H1 (cell line): ENCODE data around the gene SLN. TPM values are rescaled to one million over a fixed set of nuclear protein-coding genes. Genes with fewer than 3 reads are reported as not detected.

Source experiments
- CTCF ChIA-PET: fragments of 300-600 bp; sonication (Branson Sonifier 250); formaldehyde crosslinking; loops from one replicate; lab custom pipeline; 2021; ENCODE audit not compliant: partially characterized antibody; lab: Charles Lee
- POLR2A ChIA-PET: fragments of 300-600 bp; sonication (Branson Sonifier 250); formaldehyde crosslinking; loops from one replicate; lab custom pipeline; 2021; ENCODE audit warnings: inconsistent platforms; ENCODE audit not compliant: partially characterized antibody; lab: Charles Lee
- DNase-seq, 2 experiments: peaks; one replicate each; pipeline versions ENCODE4 v3.0.0 to v3.0.0-alpha.2; 2010 to 2022; ENCODE audit warnings: low spot score in 2 of 2, low read depth in 1 of 2, mixed read lengths in 1 of 2
- FAIRE-seq: peaks from 2 replicates; lab custom pipeline; 2011; peaks lifted over from hg19 to GRCh38; lab: Jason Lieb, UNC
- H2AFZ ChIP-seq: 2 replicates; pipeline ENCODE4 v1.8.1; 2012; ENCODE audit warnings: low read length, inconsistent platforms
- H2AK5ac ChIP-seq: 2 replicates; pipeline ENCODE4 v1.6.1; 2013; ENCODE audit warnings: low read depth, low read length
- H2BK120ac ChIP-seq: replicated peaks from 2 replicates; pipeline ENCODE3; 2013; ENCODE audit warnings: low read depth, low read length, inconsistent platforms
- H2BK12ac ChIP-seq: 2 replicates; pipeline ENCODE4 v1.6.1; 2013; ENCODE audit warnings: low read depth, low read length
- H2BK15ac ChIP-seq: 2 replicates; pipeline ENCODE4 v1.6.1; 2013; ENCODE audit warnings: low read length
- H2BK20ac ChIP-seq: 2 replicates; pipeline ENCODE4 v1.6.1; 2013; ENCODE audit warnings: low read length
- H2BK5ac ChIP-seq: 2 replicates; pipeline ENCODE4 v1.6.1; 2013; ENCODE audit warnings: low read depth, low read length
- H3K14ac ChIP-seq: 2 replicates; pipeline ENCODE4 v1.6.1; 2013; ENCODE audit warnings: inconsistent platforms; ENCODE audit not compliant: insufficient read length
- H3K18ac ChIP-seq: 2 replicates; pipeline ENCODE4 v1.6.1; 2013; ENCODE audit warnings: low read length; ENCODE audit errors: extremely low read depth
- H3K23ac ChIP-seq: 2 replicates; pipeline ENCODE4 v1.6.1; 2013; ENCODE audit warnings: inconsistent platforms; ENCODE audit not compliant: insufficient read length
- H3K23me2 ChIP-seq: 2 replicates; pipeline ENCODE4 v1.6.1; 2013; ENCODE audit warnings: low read depth, low read length
- H3K27ac ChIP-seq: 2 replicates; pipeline ENCODE4 v1.6.1; 2011; ENCODE audit warnings: low read depth, low read length, inconsistent platforms
- H3K27me3 ChIP-seq, 4 experiments: replicated peaks in 1 of 4; 1 replicate in 1 of 4; 2 replicates in 3 of 4; pipeline versions ENCODE4 v1.6.1 to v1.8.1; 2011 to 2013; ENCODE audit warnings: low read length in 3 of 4, mild to moderate bottlenecking in 3 of 4, inconsistent platforms in 2 of 4, mixed read lengths in 2 of 4, moderate library complexity in 1 of 4; ENCODE audit not compliant: control insufficient read depth in 3 of 4, insufficient read depth in 3 of 4; ENCODE audit errors: extremely low read depth in 1 of 4
- H3K36me3 ChIP-seq, 4 experiments: 2 replicates each; pipeline versions ENCODE4 v1.6.1 to v1.8.1; 2011 to 2013; ENCODE audit warnings: mild to moderate bottlenecking in 4 of 4, low read length in 3 of 4, moderate library complexity in 2 of 4, control low read depth in 1 of 4, inconsistent platforms in 1 of 4; ENCODE audit not compliant: insufficient read depth in 4 of 4, control insufficient read depth in 2 of 4
- H3K4ac ChIP-seq: replicated peaks from 2 replicates; pipeline ENCODE3; 2013; ENCODE audit warnings: low read length, low read depth, mixed read lengths, inconsistent platforms; ENCODE audit not compliant: insufficient read length
- H3K4me1 ChIP-seq, 4 experiments: replicated peaks in 1 of 4; 1 replicate in 1 of 4; 2 replicates in 3 of 4; pipeline versions ENCODE4 v1.6.1 to v1.8.1; 2011 to 2013; ENCODE audit warnings: low read length in 3 of 4, inconsistent platforms in 2 of 4, mixed read lengths in 1 of 4; ENCODE audit not compliant: insufficient read depth in 4 of 4, control insufficient read depth in 3 of 4
- H3K4me2 ChIP-seq, 2 experiments: 2 replicates each; pipeline versions ENCODE4 v1.6.1 to v1.8.1; 2011 to 2013; ENCODE audit warnings: low read depth in 2 of 2, low read length in 2 of 2, control low read depth in 1 of 2, inconsistent platforms in 1 of 2, mild to moderate bottlenecking in 1 of 2; ENCODE audit not compliant: insufficient read depth in 1 of 2
- H3K4me3 ChIP-seq, 4 experiments: fragments of 200-600, 300-600 bp in 1 of 4; sonication (generic), shearing (Covaris generic), sonication (Bioruptor Twin) in 1 of 4; 2 replicates each; pipeline versions ENCODE4 v1.5.1 to v1.8.1; 2011 to 2016; ENCODE audit warnings: low read length in 4 of 4, low read depth in 3 of 4, control low read depth in 2 of 4, inconsistent platforms in 2 of 4, mild to moderate bottlenecking in 2 of 4, mixed read lengths in 1 of 4, moderate library complexity in 1 of 4; ENCODE audit not compliant: insufficient read depth in 2 of 4; ENCODE audit errors: extremely low read depth in 1 of 4
- H3K56ac ChIP-seq: replicated peaks from 2 replicates; pipeline ENCODE3; 2013; ENCODE audit warnings: low read depth, mild to moderate bottlenecking, mixed read lengths, low read length, inconsistent platforms; ENCODE audit not compliant: insufficient read length
- H3K79me1 ChIP-seq: 2 replicates; pipeline ENCODE4 v1.6.1; 2013; ENCODE audit warnings: low read depth, low read length, control low read depth
- H3K79me2 ChIP-seq, 2 experiments: 2 replicates each; pipeline versions ENCODE4 v1.6.1 to v1.8.1; 2012 to 2013; ENCODE audit warnings: low read length in 2 of 2, mild to moderate bottlenecking in 2 of 2, inconsistent platforms in 1 of 2; ENCODE audit not compliant: insufficient read depth in 2 of 2, control insufficient read depth in 1 of 2
- H3K9ac ChIP-seq, 4 experiments: replicated peaks in 1 of 4; 1 replicate in 1 of 4; 2 replicates in 3 of 4; pipeline versions ENCODE4 v1.6.1 to v1.8.1; 2011 to 2013; ENCODE audit warnings: low read depth in 3 of 4, low read length in 3 of 4, control low read depth in 2 of 4, mild to moderate bottlenecking in 2 of 4, moderate library complexity in 2 of 4, inconsistent platforms in 1 of 4; ENCODE audit errors: extremely low read depth in 1 of 4
- H3K9me3 ChIP-seq, 2 experiments: 2 replicates each; pipeline versions ENCODE4 v1.6.1 to v1.8.1; 2012 to 2013; ENCODE audit warnings: mild to moderate bottlenecking in 2 of 2, moderate library complexity in 2 of 2, control low read depth in 1 of 2, inconsistent platforms in 1 of 2, low read depth in 1 of 2, low read length in 1 of 2, mixed read lengths in 1 of 2; ENCODE audit not compliant: insufficient read depth in 2 of 2
- H4K20me1 ChIP-seq, 2 experiments: replicated peaks in 1 of 2; 2 replicates each; pipeline versions ENCODE3 to v1.8.1; 2011 to 2013; ENCODE audit warnings: inconsistent platforms in 2 of 2, low read length in 2 of 2, mild to moderate bottlenecking in 1 of 2; ENCODE audit not compliant: insufficient read depth in 2 of 2, control insufficient read depth in 1 of 2
- H4K5ac ChIP-seq: 2 replicates; pipeline ENCODE4 v1.6.1; 2013; ENCODE audit warnings: low read length, low read depth, mixed read lengths, inconsistent platforms; ENCODE audit not compliant: insufficient read length
- H4K8ac ChIP-seq: 2 replicates; pipeline ENCODE4 v1.8.0; 2013; ENCODE audit warnings: mild to moderate bottlenecking, moderate library complexity, low read length, inconsistent platforms; ENCODE audit not compliant: insufficient read depth; ENCODE audit errors: extremely low read depth
- H4K91ac ChIP-seq: replicated peaks from 2 replicates; pipeline ENCODE3; 2013; ENCODE audit warnings: low read length, mixed read lengths, inconsistent platforms; ENCODE audit not compliant: insufficient read length
- ATF3 ChIP-seq: IDR thresholded peaks from 2 replicates; pipeline ENCODE4 v1.6.1; 2011; ENCODE audit warnings: low read depth, mild to moderate bottlenecking, low read length; ENCODE audit not compliant: insufficient read depth
- BCL11A ChIP-seq, 2 experiments: IDR thresholded peaks; one replicate each; pipeline ENCODE4 v1.6.1; 2011; ENCODE audit warnings: low read depth in 2 of 2, low read length in 2 of 2, mild to moderate bottlenecking in 2 of 2
- CBX5 ChIP-seq: fragments of 300-800, 300-1000 bp; sonication (generic); IDR thresholded peaks from 2 replicates; pipeline ENCODE4 v1.7.1; 2016; ENCODE audit warnings: antibody characterized with exemption, low read length, low read depth
- CBX8 ChIP-seq: fragments of 300-800, 300-1000 bp; sonication (generic); IDR thresholded peaks from 2 replicates; pipeline ENCODE4 v1.7.1; 2016; ENCODE audit warnings: low read depth, low read length, borderline replicate concordance
- EGR1 ChIP-seq: IDR thresholded peaks from 2 replicates; pipeline ENCODE4 v1.6.1; 2011; ENCODE audit warnings: low read depth, low read length, borderline replicate concordance
- EP300 ChIP-seq, 2 experiments: IDR thresholded peaks; 1 replicate in 1 of 2; 2 replicates in 1 of 2; pipeline ENCODE4 v1.6.1; 2011 to 2012; ENCODE audit warnings: low read depth in 2 of 2, low read length in 2 of 2, mild to moderate bottlenecking in 2 of 2, borderline replicate concordance in 1 of 2, inconsistent platforms in 1 of 2, moderate library complexity in 1 of 2
- KDM5A ChIP-seq: fragments of 200-600 bp; IDR thresholded peaks from 2 replicates; pipeline ENCODE4 v1.7.1; 2012; ENCODE audit warnings: mild to moderate bottlenecking, low read length, inconsistent platforms, mixed read lengths
- POLR2A ChIP-seq, 2 experiments: IDR thresholded peaks; 1 replicate in 1 of 2; 2 replicates in 1 of 2; pipeline ENCODE4 v1.6.1; 2011; ENCODE audit warnings: low read depth in 2 of 2, low read length in 2 of 2, mild to moderate bottlenecking in 2 of 2; ENCODE audit errors: control extremely low read depth in 1 of 2
- ZNF274 ChIP-seq: IDR thresholded peaks from 2 replicates; pipeline ENCODE4 v1.7.0; 2012; ENCODE audit warnings: low read length, borderline replicate concordance; ENCODE audit errors: extremely low read depth
- WGBS, 2 experiments: shearing (Covaris generic) in 1 of 2; methylation state at CpG; one replicate each; pipeline versions ENCODE4 v1.1.6 to v1.1.7; 2013 to 2015; ENCODE audit warnings: low lambda C conversion rate in 2 of 2, mixed read lengths in 2 of 2, inconsistent platforms in 1 of 2, low coverage in 1 of 2, missing lambda C conversion rate in 1 of 2; ENCODE audit not compliant: insufficient replicate concordance in 2 of 2, insufficient coverage in 1 of 2, insufficient read length in 1 of 2; ENCODE audit errors: extremely low coverage in 1 of 2, missing lambda C conversion rate in 1 of 2; 5-methylcytosine and 5-hydroxymethylcytosine counted together
- polyA plus RNA-seq, 7 experiments: library from polyadenylated mRNA; depleted of rRNA in 3 of 7; stranded (reverse) in 5 of 7; unstranded in 2 of 7; fragments of >200 nt in 5 of 7; fragments of 200-250 nt in 2 of 7; gene quantifications; 1 replicate in 5 of 7; 2 replicates in 1 of 7; 4 replicates in 1 of 7; pipeline versions ENCODE4 v1.2.1 to v1.2.3, GENCODE V29; 2011 to 2013; ENCODE audit warnings: missing spikeins in 2 of 7, mixed read lengths in 2 of 7
- total RNA-seq: library from RNA; stranded (reverse); fragmentation: NEBNext Ultra II Directional; extraction: Animal tissue kit (Norgen Biotek cat#: 25700); gene quantifications from 2 replicates; pipeline ENCODE4 v1.2.1, GENCODE V29; 2021

SLN gene
- total and polyA plus RNA-seq, 2 of the 8 experiments (the other 6 are each of a cell fraction or from before 2014, with no cell fraction given) = not detected

GRCh38 chr11:107682572-107682971 lies 29.3 kb downstream of the SLN start:
- ChIA-PET CTCF (interaction anchor here (1.0 to 12.9 kb wide), 13 partner anchors 10 to 134 kb away, joined by 3 to 398 read pairs (median 8); partner anchors contain the start of gene ALKBH8), POLR2A (interaction anchor here (1.2 kb wide), 1 partner anchor 63 kb away, joined by 3 read pairs; no protein-coding TSS in a partner anchor)
- no peak overlapping the region for H4K91ac ChIP-seq
- no peak overlapping the region for H3K4ac ChIP-seq
- H2AFZ ChIP-seq = no peak overlapping the region
- no peak for DNase-seq
- H3K9me3 ChIP-seq = no peaks in the 10 kb centered on the region
- H3K4me1 ChIP-seq = no peaks in the 10 kb centered on the region
- H3K23ac ChIP-seq = no peak overlapping the region
- H3K79me1 ChIP-seq = no peaks in the 10 kb centered on the region
- H4K5ac ChIP-seq = no peak overlapping the region
- no peak overlapping the region for H3K18ac ChIP-seq
- no peak overlapping the region for H3K56ac ChIP-seq
- 91% methylated on average over 5 of the region's 5 CpGs; no CpG with 5 or more reads in 1 of the 2 experiments for WGBS, 2 experiments
- no peak overlapping the region for H3K9ac ChIP-seq
- H3K4me3 ChIP-seq = no peak overlapping the region
- no peak for FAIRE-seq
- no peaks in the 10 kb centered on the region for H3K79me2 ChIP-seq
- H2BK5ac ChIP-seq = no peak overlapping the region
- H2BK15ac ChIP-seq = no peak overlapping the region
- no peaks in the 10 kb centered on the region for H3K23me2 ChIP-seq
- no peak overlapping the region for H4K8ac ChIP-seq
- no peak overlapping the region for H2BK12ac ChIP-seq
- H3K14ac ChIP-seq = no peak overlapping the region
- no peaks in the 10 kb centered on the region for H3K27me3 ChIP-seq
- H2BK120ac ChIP-seq = no peak overlapping the region
- H3K36me3 ChIP-seq = no peaks in the 10 kb centered on the region
- no peaks in the 10 kb centered on the region for H4K20me1 ChIP-seq
- no peak overlapping the region for H2BK20ac ChIP-seq
- no peak overlapping the region for H3K27ac ChIP-seq
- no peak overlapping the region for H2AK5ac ChIP-seq
- no peak overlapping the region for H3K4me2 ChIP-seq
- TF ChIP-seq POLR2A (IDR thresholded peaks at IDR 0.05; ENCODE audit: control extremely low read depth in 1 of 2, low read depth in 2 of 2, low read length in 2 of 2) (no peak), ZNF274 (no peak), CBX8 (no peak), ATF3 (no peak), EGR1 (no peak), KDM5A (no peak), BCL11A (IDR thresholded peaks at IDR 0.05; ENCODE audit: low read depth in 2 of 2, low read length in 2 of 2) (no peak), CBX5 (no peak), EP300 (IDR thresholded peaks at IDR 0.05; ENCODE audit: borderline replicate concordance in 1 of 2, low read depth in 2 of 2, low read length in 2 of 2) (no peak)
